ENCODE results near the gene FAM210A. TPM values are rescaled to one million over a fixed set of nuclear protein-coding genes. Genes with fewer than 3 reads are reported as not detected.

Gene FAM210A
- total and polyA plus RNA-seq, 2 donors (not counting 1 experiment from before 2014, with no cell fraction given): 4.2 to 11.4 TPM

DNA sequence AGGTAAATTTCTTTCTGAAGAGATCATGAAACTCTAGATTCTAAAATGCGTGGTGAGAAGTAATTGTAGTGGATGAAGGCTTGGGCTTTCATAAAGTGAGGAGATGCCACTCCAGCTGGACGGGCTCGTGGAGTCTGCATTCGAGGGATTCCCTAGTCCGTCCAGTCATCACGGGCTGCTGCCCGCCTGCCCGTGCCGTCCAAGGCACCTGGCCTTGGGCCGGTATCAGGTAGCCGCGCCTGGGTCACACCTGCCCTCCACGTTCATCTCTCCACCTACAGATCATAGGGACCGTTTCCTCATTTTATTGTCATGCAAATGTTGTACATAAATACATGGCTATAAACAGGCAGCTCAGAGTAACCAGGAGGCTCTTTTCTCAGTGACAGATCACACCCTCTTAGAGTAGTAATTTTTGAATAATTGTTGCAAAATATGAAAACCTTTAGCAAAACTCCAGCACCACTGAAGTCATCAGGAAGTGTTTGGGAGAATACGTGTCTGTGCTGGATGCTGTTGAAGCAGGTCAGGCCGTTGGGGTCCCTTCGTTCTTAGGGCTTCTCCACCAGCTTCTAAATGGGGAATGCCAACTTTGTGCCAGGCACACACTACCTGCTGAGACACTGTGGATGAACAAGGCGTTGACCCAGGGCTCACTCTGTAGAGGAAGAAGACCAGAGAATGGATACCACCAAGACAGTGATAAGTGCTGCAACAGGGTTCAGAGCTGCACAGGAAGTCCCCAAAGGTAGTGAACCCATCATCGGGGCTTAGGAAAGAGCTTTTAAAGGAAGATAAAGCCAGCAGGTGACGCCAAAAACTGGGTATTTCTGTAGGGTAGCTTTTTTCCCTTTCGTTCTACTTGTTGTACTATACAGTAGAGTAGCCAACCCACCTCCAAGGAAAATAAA, 112.5 kb downstream of the FAM210A start:
- no peaks in the 10 kb centered on the region for H3K36me3 ChIP-seq (replicated peaks in 1 of 2; ENCODE audit: control extremely low read depth in 1 of 2, control insufficient read depth in 1 of 2, extremely low read depth in 1 of 2, insufficient read depth in 2 of 2, low read length in 1 of 2)
- Mint-ChIP-seq H3K27ac (peak overlapping the region; percentile 94), H3K4me3 (peak overlapping the region; percentile 86), H3K27me3 (no peaks in the 10 kb centered on the region), H3K4me1 (peaks cover 84% of the 10 kb centered on the region), H3K9me3 (ENCODE audit: insufficient read depth) (no peaks in the 10 kb centered on the region)
- no peak overlapping the region for H2AFZ ChIP-seq (ENCODE audit: insufficient read depth, low read depth, low read length, poor library complexity, severe bottlenecking)
- H3K4me1 ChIP-seq (ENCODE audit: control insufficient read depth in 2 of 2, insufficient read depth in 2 of 2, low read length in 2 of 2): peaks cover 66 to 79% of the 10 kb centered on the region in 2 donors
- CTCF ChIA-PET: interaction anchor here (0.9 to 10.7 kb wide), 10 partner anchors 8 to 77 kb away, joined by 3 to 195 read pairs (median 8); no protein-coding TSS in a partner anchor
- POLR2A ChIA-PET: interaction anchor here (0.9 to 3.1 kb wide), 8 partner anchors 28 to 56 kb away, joined by 4 to 31 read pairs (median 13); no protein-coding TSS in a partner anchor
- H3K79me2 ChIP-seq (ENCODE audit: control insufficient read depth, insufficient read depth, low read length): peaks cover 34% of the 10 kb centered on the region
- no peak for TF ChIP-seq EZH2 (IDR thresholded peaks at IDR 0.05; ENCODE audit: borderline replicate concordance, insufficient read depth, low read depth, low read length, poor library complexity, severe bottlenecking)
- TF ChIP-seq, protein P1, sequence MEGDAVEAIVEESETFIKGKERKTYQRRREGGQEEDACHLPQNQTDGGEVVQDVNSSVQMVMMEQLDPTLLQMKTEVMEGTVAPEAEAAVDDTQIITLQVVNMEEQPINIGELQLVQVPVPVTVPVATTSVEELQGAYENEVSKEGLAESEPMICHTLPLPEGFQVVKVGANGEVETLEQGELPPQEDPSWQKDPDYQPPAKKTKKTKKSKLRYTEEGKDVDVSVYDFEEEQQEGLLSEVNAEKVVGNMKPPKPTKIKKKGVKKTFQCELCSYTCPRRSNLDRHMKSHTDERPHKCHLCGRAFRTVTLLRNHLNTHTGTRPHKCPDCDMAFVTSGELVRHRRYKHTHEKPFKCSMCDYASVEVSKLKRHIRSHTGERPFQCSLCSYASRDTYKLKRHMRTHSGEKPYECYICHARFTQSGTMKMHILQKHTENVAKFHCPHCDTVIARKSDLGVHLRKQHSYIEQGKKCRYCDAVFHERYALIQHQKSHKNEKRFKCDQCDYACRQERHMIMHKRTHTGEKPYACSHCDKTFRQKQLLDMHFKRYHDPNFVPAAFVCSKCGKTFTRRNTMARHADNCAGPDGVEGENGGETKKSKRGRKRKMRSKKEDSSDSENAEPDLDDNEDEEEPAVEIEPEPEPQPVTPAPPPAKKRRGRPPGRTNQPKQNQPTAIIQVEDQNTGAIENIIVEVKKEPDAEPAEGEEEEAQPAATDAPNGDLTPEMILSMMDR (IDR thresholded peaks at IDR 0.05): no peak
- peak; percentile 86 for DNase-seq
- intact Hi-C loops (cut with micrococcal nuclease): loop anchor here (1.0 to 10.0 kb wide), 7 partner anchors 16 to 729 kb away; partner anchors contain the start of genes CEP192 and PTPN2
- peak overlapping the region in 3 of 5 experiments; percentile 22 to 71 (median 62) for H3K4me3 ChIP-seq (ENCODE audit: control extremely low read depth in 1 of 5, extremely low read depth in 1 of 5, insufficient read depth in 1 of 5, low read depth in 2 of 5, low read length in 4 of 5)
- peak overlapping the region; percentile 60 to 86 for H3K27ac ChIP-seq (ENCODE audit: low read length in 2 of 2)
- peak; percentile 26 for ATAC-seq (ENCODE audit: low read depth)
- no peaks in the 10 kb centered on the region for H3K27me3 ChIP-seq (replicated peaks in 1 of 4; ENCODE audit: control extremely low read depth in 1 of 4, control insufficient read depth in 3 of 4, insufficient read depth in 4 of 4, low read length in 3 of 4)
- WGBS (ENCODE audit: insufficient coverage): 7% methylated on average over 17 of the region's 21 CpGs
- no peaks in the 10 kb centered on the region for H3K9me3 ChIP-seq (ENCODE audit: control extremely low read depth in 1 of 3, control insufficient read depth in 2 of 3, insufficient read depth in 1 of 3, low read length in 2 of 3)
- no peaks in the 10 kb centered on the region for H4K20me1 ChIP-seq (ENCODE audit: control insufficient read depth, insufficient read depth, low read length, poor library complexity, severe bottlenecking)
- H3K4me2 ChIP-seq (replicated peaks; ENCODE audit: low read depth, low read length, poor library complexity, severe bottlenecking): peak overlapping the region; percentile 94
- peak overlapping the region; percentile 81 for H3K9ac ChIP-seq (ENCODE audit: low read length)

Small RNA genes lying within 50 kb of the gene (small RNA-seq; reads per million reads assigned to genes)
- gene AP001525.1 (ENCODE audit: insufficient read length, low read depth, low replicate concordance) (not detected), gene RN7SL362P (ENCODE audit: insufficient read length, low read depth, low replicate concordance) (not detected)

Other genes starting within 250 kb of the FAM210A start
- 54.3 and 57.8 TPM in 2 replicates for gene RNMT, start 115 bp upstream of the FAM210A start, total RNA-seq
- 15.4 and 25.1 TPM in 2 replicates for gene RNMT, start 115 bp upstream of the FAM210A start, polyA plus RNA-seq
- gene MC5R, start 97.6 kb upstream of the FAM210A start, total RNA-seq: not detected in 2 replicates
- not detected in 2 replicates for gene MC5R, start 97.6 kb upstream of the FAM210A start, polyA plus RNA-seq
- not detected in 2 replicates for gene MC2R, start 189.0 kb upstream of the FAM210A start, total RNA-seq
- not detected in 2 replicates for gene MC2R, start 189.0 kb upstream of the FAM210A start, polyA plus RNA-seq